NCI-H1436 treated with DMSO at 0.1 percent for 48 hours (cell line): ENCODE data around the gene PLTP.

ENCODE experiments used
- DNase-seq: peaks from one replicate; lab custom pipeline; 2025; lab: John Stamatoyannopoulos, UW

PLTP gene

GRCh38 chr20:45898285-45898684, 13.7 kb downstream of the PLTP start:
- DNase-seq = no peak

GRCh38 chr20:45897692-45898091, 14.3 kb downstream of the PLTP start:
- no peak for DNase-seq

- no peak for DNase-seq
Measured at GRCh38 chr20:45897289-45897688, 14.7 kb downstream of the PLTP start.

- DNase-seq = no peak
Measured at GRCh38 chr20:45896641-45897161, 15.3 kb downstream of the PLTP start.

GRCh38 chr20:45894797-45895196, 17.2 kb downstream of the PLTP start:
- no peak for DNase-seq

- DNase-seq = no peak
Measured at GRCh38 chr20:45893831-45894230, 18.1 kb downstream of the PLTP start.

- no peak for DNase-seq
Measured at GRCh38 chr20:45892828-45893500, 19.0 kb downstream of the PLTP start.

GRCh38 chr20:45892049-45892825, 19.7 kb downstream of the PLTP start:
- DNase-seq = no peak

GRCh38 chr20:45890985-45891983, 20.7 kb downstream of the PLTP start, which contains the start of the genes CTSA and NEURL2:
Gene CTSA (plus strand): TSS chr20:45891335. CDS start chr20:45891569, 234 bp downstream.
Gene NEURL2 (minus strand): TSS chr20:45891208. CDS start chr20:45890991, 217 bp downstream.
- DNase-seq = peak; percentile 17

GRCh38 chr20:45890077-45890984, 21.6 kb downstream of the PLTP start:
- no peak for DNase-seq

- no peak for DNase-seq
Measured at GRCh38 chr20:45888681-45889080, 23.3 kb downstream of the PLTP start.

GRCh38 chr20:45887346-45887715, 24.6 kb downstream of the PLTP start, which contains the start of gene SPATA25:
Gene SPATA25 (minus strand): TSS chr20:45887622. CDS start chr20:45887590, 32 bp downstream.
- DNase-seq = no peak

GRCh38 chr20:45886590-45887345, 25.2 kb downstream of the PLTP start:
- no peak for DNase-seq

GRCh38 chr20:45883100-45883469, 28.9 kb downstream of the PLTP start:
- no peak for DNase-seq

- DNase-seq = no peak
Measured at GRCh38 chr20:45882469-45883099, 29.4 kb downstream of the PLTP start.

GRCh38 chr20:45880988-45881788, 30.8 kb downstream of the PLTP start, which contains the start of gene ZSWIM1:
Gene ZSWIM1 (plus strand): TSS chr20:45881227. CDS start chr20:45882593, 1,366 bp downstream.
- peak; percentile 90 for DNase-seq

GRCh38 chr20:45878076-45878761, 33.7 kb downstream of the PLTP start:
- DNase-seq = no peak

- DNase-seq = no peak
Measured at GRCh38 chr20:45874576-45874975, 37.4 kb downstream of the PLTP start.
